NCI-H510A treated with DMSO at 0.1 percent for 48 hours (cell line): ENCODE results near the gene NRXN3.

ENCODE experiments used
- DNase-seq: peaks from one replicate; lab custom pipeline; 2025; lab: John Stamatoyannopoulos, UW

NRXN3 gene

GRCh38 chr14:79583738-79584408 is 1413.7 kb downstream of the NRXN3 start:
- no peak for DNase-seq

- no peak for DNase-seq
Measured at GRCh38 chr14:79584679-79585078, 1414.5 kb downstream of the NRXN3 start.

GRCh38 chr14:79585845-79586244 is 1415.7 kb downstream of the NRXN3 start:
- DNase-seq: no peak

- DNase-seq: no peak
Measured at GRCh38 chr14:79586416-79586815, 1416.2 kb downstream of the NRXN3 start.

GRCh38 chr14:79586989-79587598 is 1416.9 kb downstream of the NRXN3 start:
- no peak for DNase-seq

- no peak for DNase-seq
Measured at GRCh38 chr14:79587875-79588274, 1417.7 kb downstream of the NRXN3 start.

- no peak for DNase-seq
Measured at GRCh38 chr14:79588398-79588797, 1418.2 kb downstream of the NRXN3 start.

- no peak for DNase-seq
Measured at GRCh38 chr14:79596551-79596950, 1426.4 kb downstream of the NRXN3 start.

- no peak for DNase-seq
Measured at GRCh38 chr14:79597566-79597965, 1427.4 kb downstream of the NRXN3 start.

GRCh38 chr14:79598339-79598738 is 1428.2 kb downstream of the NRXN3 start:
- DNase-seq: no peak

- no peak for DNase-seq
Measured at GRCh38 chr14:79599239-79599638, 1429.1 kb downstream of the NRXN3 start.

GRCh38 chr14:79600406-79600805 is 1430.2 kb downstream of the NRXN3 start:
- no peak for DNase-seq

- no peak for DNase-seq
Measured at GRCh38 chr14:79601579-79601978, 1431.4 kb downstream of the NRXN3 start.

- no peak for DNase-seq
Measured at GRCh38 chr14:79602045-79602444, 1431.9 kb downstream of the NRXN3 start.

- DNase-seq: no peak
Measured at GRCh38 chr14:79602742-79603141, 1432.6 kb downstream of the NRXN3 start.

GRCh38 chr14:79605849-79606248 is 1435.7 kb downstream of the NRXN3 start:
- DNase-seq: no peak

- no peak for DNase-seq
Measured at GRCh38 chr14:79608446-79608845, 1438.3 kb downstream of the NRXN3 start.

- DNase-seq: no peak
Measured at GRCh38 chr14:79613625-79614024, 1443.5 kb downstream of the NRXN3 start.

- DNase-seq: no peak
Measured at GRCh38 chr14:79614448-79614847, 1444.3 kb downstream of the NRXN3 start.

- DNase-seq: no peak
Measured at GRCh38 chr14:79627058-79627457, 1456.9 kb downstream of the NRXN3 start.

- no peak for DNase-seq
Measured at GRCh38 chr14:79629411-79630287, 1459.5 kb downstream of the NRXN3 start.

GRCh38 chr14:79630288-79630960 is 1460.3 kb downstream of the NRXN3 start:
- DNase-seq: no peak
